ENCODE data around the gene NGEF.
"Not testable (repeated sequence)": the region's sequence is repeated elsewhere in the genome, so short reads cannot be mapped to it uniquely, and the experiment has no call there.

The NGEF gene, protein sequence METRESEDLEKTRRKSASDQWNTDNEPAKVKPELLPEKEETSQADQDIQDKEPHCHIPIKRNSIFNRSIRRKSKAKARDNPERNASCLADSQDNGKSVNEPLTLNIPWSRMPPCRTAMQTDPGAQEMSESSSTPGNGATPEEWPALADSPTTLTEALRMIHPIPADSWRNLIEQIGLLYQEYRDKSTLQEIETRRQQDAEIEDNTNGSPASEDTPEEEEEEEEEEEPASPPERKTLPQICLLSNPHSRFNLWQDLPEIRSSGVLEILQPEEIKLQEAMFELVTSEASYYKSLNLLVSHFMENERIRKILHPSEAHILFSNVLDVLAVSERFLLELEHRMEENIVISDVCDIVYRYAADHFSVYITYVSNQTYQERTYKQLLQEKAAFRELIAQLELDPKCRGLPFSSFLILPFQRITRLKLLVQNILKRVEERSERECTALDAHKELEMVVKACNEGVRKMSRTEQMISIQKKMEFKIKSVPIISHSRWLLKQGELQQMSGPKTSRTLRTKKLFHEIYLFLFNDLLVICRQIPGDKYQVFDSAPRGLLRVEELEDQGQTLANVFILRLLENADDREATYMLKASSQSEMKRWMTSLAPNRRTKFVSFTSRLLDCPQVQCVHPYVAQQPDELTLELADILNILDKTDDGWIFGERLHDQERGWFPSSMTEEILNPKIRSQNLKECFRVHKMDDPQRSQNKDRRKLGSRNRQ

DNA sequence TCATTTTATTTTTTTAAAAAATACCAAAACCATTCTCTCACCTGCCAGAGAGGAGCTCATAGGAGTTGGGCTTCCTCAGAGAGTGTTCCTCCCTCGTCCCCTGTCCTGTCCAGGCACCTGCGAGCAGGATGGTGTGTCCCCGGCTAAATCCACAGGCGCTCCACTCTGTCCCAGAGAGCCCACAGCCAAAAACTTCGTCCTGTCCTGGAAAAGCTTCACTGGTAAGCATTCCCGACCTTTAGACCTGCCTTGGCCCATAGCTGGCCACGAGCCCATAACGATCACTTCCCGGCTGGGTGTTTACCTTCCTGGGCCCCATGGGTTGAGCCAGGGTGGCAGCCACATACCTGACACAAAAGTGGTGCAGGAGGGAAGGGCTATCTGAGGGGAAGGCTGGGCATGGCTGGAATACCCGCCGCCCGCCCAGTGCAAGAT lies at the start of gene NGEF:
Gene NGEF, minus strand, starts transcription at position 230 of the 435 bp plus-strand sequence. CDS start 38,366 bp downstream, outside the sequence.
- no peak for DNase-seq

DNA sequence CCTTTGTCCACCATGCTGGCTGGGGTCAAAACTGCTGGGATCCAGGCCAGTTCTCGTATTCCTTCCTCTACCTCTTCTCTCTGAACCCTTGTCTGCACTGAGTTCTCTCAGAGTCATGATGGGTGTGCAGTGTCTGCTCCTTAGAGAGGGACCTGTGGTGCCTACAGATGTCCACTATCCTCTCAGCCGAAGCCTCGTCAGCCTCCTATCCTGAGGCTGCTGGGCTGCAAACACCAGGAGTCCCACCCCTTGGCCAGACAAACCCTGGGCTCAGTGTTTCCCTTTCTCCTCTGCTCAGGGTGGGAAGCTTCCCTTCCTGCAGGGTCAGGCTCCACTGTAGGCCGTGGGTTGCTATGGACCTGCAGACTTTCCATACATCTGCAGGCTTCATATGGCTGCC lies 49.4 kb upstream of the NGEF start:
- DNase-seq: no peak

GRCh38 chr2:233061591-233062450 lies 48.8 kb upstream of the NGEF start:
- DNase-seq: no peak

DNA sequence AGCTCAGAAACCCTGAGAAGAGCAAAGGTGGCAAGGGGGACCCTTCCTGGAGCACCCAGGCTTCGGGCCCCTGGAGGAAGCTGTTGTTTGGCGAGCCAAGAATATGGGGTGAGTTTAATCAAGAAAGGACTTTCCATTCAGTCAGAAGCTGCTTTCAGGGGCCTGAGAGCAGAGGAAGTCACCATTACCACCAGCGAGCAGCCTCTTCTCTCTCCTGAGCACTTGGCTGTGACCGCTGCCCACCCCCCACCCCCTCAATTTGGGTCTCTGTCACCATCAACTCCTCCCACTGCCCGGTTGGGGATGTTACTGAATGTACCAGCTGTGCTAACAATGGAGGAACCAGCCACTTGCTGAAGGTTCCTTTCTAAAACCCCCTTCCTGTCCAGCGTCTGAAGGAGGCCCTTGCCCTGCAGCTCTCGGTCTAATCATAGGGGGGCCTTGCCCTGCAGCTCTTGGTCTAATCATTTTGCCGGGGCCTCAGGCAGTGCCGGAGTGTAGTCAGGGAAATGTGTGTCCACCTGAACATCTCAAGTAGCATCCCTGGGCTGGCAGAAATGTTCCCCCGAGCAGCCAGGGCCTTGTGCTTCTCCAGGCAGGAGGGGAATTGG lies 48.0 kb upstream of the NGEF start:
- DNase-seq: peak; percentile 39

GRCh38 chr2:233060501-233060979 lies 47.5 kb upstream of the NGEF start:
- no peak for DNase-seq

DNA sequence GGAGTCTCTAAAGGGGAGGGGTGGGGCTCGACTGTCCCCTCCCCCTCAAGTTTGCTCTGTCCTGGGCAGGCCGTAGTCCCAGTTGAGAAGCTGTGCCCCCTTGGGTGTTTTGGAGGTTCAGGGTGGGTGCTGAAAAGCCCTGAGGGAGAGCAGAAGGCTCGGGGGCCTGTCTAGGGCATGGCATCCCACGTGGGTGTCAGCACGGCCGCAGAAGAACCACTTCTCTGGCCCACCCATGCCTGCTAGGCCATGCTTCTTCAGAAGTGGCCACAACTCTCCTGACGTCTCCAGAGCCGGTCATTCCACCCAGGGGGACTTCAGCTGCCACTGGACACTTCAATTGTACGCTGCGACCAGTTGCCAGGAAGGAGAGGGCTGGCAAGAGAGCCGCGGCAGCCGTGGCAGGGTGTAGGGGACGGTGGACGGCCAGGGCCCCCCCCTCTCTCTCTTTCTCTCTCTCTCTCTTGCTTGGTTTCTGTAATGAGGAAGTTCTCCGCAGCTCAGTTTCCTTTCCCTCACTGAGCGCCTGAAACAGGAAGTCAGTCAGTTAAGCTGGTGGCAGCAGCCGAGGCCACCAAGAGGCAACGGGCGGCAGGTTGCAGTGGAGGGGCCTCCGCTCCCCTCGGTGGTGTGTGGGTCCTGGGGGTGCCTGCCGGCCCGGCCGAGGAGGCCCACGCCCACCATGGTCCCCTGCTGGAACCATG lies 46.9 kb upstream of the NGEF start, which contains the start of gene INPP5D:
Gene INPP5D, plus strand, starts transcription at position 546 of the 704 bp plus-strand sequence. Its CDS starts 137 bp downstream, at position 683.
- peak; percentile 63 for DNase-seq

DNA sequence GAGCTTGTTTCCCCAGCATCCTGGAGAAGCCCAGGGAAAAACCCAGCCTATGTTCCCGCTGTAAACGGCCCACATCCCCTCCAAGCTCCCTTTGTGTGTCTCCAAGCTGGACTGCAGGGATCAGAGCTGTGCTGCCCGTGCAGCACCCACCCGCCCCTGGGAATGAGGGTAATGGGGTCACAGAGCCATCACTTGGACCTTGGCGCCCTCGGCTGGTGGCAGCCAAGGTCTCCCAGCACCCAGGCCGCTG lies 46.4 kb upstream of the NGEF start:
- no peak for DNase-seq

GRCh38 chr2:233058717-233059546 lies 45.9 kb upstream of the NGEF start:
- DNase-seq: no peak

DNA sequence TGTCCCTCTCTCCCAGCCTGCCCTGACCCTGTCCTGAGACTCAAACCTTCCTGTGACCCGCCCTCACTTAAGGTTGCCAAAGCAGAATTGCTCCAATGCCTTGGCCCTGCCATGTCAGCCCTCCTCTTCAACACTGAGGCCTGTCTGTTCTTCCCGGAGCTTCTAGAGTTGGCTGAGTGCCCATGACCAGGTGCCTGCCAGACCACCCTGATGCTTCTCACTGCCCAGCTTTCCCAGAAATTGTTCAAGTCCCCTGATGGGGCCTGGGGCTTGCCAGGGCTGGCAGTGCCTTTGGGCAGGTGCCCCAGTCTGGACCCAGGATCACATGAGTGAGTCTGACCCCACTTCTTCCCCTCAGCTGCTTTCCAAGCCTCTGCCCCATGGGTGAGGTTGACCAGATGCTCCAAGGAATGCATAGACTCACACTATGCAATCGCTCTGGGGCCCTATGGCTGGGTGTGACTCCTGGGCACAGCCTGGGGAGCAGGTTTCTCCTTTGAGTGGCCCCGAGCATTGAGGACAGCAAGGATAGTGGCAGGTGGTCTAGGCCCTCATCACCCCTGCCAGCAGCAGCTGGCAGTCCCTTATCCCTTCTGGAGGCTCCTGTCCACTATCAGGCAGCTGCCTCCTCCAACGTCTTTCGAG lies 44.0 kb upstream of the NGEF start:
- no peak for DNase-seq

DNA sequence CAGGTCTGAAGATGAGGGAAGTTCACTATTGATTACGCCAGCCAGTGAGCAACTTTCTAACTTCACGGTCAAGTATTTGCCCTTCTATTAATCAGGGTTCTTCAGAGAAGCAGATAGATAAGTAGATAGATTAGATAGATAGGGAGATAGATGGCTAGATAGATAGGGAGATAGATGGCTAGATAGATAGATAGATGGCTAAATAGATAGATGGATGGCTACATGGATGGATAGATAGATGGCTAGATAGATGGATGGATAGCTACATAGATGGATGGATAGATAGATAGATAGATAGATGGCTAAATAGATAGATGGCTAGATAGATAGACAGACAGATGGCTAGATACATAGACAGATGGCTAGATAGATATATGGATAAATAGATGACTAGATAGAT lies 42.3 kb upstream of the NGEF start:
- DNase-seq: no peak

DNA sequence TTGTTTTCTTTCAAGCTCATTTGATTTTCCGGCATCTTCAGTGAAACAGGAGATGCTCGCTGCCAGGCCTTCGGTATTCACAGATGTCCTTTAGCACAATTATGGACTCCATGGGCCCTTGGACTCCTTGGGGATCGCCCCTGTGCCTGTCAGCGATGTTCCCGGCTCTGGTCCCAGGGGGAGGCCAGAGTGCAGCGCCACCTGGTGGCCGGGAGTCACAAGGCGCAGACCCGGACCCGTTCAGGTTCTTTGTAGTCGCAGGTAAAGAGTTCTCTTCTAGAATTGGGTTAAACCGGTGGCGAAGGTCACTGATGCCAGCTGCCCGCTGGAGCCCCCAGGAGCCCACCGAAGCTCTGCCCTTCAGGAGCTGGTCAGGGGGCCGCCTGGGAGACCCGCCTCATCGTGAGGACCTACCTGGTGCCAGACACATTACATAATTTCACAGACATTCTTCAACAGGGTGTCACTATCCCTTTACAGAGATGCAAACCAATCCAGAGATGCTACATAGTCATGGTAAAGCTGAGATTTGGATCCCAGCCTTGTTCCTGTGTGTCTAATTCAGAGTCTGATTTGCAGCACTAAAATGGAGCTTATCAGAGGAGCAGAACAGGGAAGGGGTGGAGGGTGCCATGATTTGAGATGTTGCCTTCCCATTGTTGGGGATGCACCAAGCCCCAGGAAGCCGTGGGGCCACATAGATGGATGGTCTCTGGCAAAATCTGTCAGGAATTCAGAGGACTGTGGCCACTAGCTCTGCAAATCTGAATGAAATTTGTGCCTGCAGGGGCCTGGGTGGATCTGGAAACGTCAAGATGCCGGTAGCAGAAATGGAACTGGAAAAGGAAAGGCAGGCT lies 41.1 kb upstream of the NGEF start:
- peak; percentile 81 for DNase-seq

DNA sequence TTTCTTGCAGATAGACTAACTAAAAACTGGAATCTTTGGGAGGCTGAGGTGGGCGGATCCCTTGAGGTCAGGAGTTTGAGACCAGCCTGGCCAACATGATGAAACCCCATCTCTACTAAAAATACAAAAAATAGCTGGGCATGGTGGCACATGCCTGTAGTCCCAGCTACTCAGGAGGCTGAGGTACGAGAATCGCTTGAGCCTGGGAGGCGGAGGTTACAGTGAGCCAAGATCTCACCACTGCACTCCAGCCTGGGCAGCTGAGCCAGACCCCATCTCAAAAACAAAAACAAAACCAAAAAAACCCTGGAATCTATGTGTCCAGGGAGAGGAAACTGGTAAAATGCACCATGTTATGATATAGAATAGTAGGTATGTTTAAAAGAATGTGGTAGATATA lies 39.5 kb upstream of the NGEF start:
- not testable (repeated sequence) for DNase-seq

- no peak for DNase-seq
These were observed 38.4 kb upstream of the NGEF start for GRCh38 chr2:233051241-233052149.

GRCh38 chr2:233049194-233049761 lies 36.2 kb upstream of the NGEF start:
- no peak for DNase-seq

GRCh38 chr2:233048569-233049193 lies 35.6 kb upstream of the NGEF start:
- no peak for DNase-seq

DNA sequence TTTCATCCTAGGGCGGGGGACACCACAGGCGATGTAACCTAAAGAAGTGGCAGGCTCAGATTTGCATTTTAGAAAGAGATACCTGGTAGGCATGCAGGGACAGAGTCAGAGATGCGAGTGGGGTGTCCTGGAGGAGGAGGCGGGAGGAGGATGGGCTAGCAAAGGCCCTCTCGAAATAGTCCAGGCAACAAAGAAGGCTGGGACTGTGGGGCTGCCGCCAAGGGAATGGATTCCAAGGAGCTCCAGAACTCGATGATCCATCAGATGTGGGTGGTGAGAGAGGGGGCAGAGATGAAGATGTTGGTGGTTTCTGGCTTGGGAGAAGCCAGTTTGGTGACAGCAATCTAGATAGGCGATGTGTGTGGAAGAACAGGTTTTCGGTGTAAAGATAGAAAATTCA lies 34.6 kb upstream of the NGEF start:
- no peak for DNase-seq

DNA sequence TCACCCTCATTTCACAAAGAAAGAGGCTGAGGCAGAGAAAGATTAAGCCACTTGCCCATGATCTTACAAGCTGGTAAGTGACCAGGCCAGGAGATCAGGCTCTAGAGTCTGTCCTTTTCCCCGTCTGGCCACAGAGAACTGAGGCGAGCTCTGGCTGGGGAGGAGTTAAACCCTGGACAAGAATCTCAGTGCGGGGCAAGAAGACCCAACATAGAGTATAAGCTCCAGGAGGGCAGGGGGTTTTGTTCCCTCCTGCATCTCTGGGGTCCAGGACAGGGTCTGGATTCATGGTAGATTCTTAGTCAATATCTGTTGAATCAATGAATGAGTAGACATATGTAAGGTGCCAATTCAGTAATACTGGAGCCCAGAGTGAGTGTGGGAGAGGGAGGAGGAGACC lies 34.1 kb upstream of the NGEF start:
- no peak for DNase-seq
